Karpas-422 (cell line): ENCODE results near the gene SERPINA7. TPM values are rescaled to one million over a fixed set of nuclear protein-coding genes. Genes with fewer than 3 reads are reported as not detected.
"Not testable (repeated sequence)": the region's sequence is repeated elsewhere in the genome, so short reads cannot be mapped to it uniquely, and the experiment has no call there.

Experiments
- DNase-seq: peaks from one replicate; pipeline ENCODE4 v3.0.0-alpha.2; 2015
- H2AFZ ChIP-seq: fragments of 200-600 bp; sonication (generic); 2 replicates; pipeline ENCODE4 v1.6.1; 2014; ENCODE audit warnings: antibody characterized with exemption, low read length, mixed read lengths
- H3K27ac ChIP-seq: fragments of 200-600 bp; sonication (generic); 2 replicates; pipeline ENCODE4 v1.5.1; 2014; ENCODE audit warnings: mild to moderate bottlenecking, low read length, moderate library complexity
- H3K27me3 ChIP-seq: fragments of 200-600 bp; sonication (generic); 2 replicates; pipeline ENCODE4 v1.6.1; 2014; ENCODE audit warnings: low read length, mixed read lengths
- H3K36me3 ChIP-seq: fragments of 200-600 bp; sonication (generic); 2 replicates; pipeline ENCODE4 v1.6.1; 2014; ENCODE audit warnings: low read length, mixed read lengths; ENCODE audit not compliant: insufficient read depth
- H3K4me1 ChIP-seq: fragments of 200-600 bp; sonication (generic); 2 replicates; pipeline ENCODE4 v1.6.1; 2014; ENCODE audit warnings: mild to moderate bottlenecking, low read length, mixed read lengths
- H3K4me2 ChIP-seq: fragments of 200-600 bp; sonication (generic); 2 replicates; pipeline ENCODE4 v1.6.1; 2014; ENCODE audit warnings: low read length, low read depth, mild to moderate bottlenecking; ENCODE audit not compliant: poor library complexity, severe bottlenecking
- H3K4me3 ChIP-seq: fragments of 200-600 bp; sonication (generic); 2 replicates; pipeline ENCODE4 v1.5.1; 2014; ENCODE audit warnings: mild to moderate bottlenecking, antibody characterized with exemption, low read length, mixed read lengths
- H3K79me2 ChIP-seq: fragments of 200-600 bp; sonication (generic); 2 replicates; pipeline ENCODE4 v1.6.1; 2014; ENCODE audit warnings: mild to moderate bottlenecking, low read length, mixed read lengths
- H3K9ac ChIP-seq: fragments of 200-600 bp; sonication (generic); 2 replicates; pipeline ENCODE4 v1.6.0; 2014; ENCODE audit warnings: low read length
- H3K9me2 ChIP-seq: fragments of 200-600 bp; sonication (generic), shearing (Covaris generic); replicated peaks from 2 replicates; pipeline ENCODE4 v1.6.0; 2014; ENCODE audit warnings: mild to moderate bottlenecking, low read length, moderate library complexity; ENCODE audit not compliant: insufficient read depth
- H3K9me3 ChIP-seq: fragments of 300-700, 200-600 bp; sonication (generic); 2 replicates; pipeline ENCODE4 v1.6.1; 2014; ENCODE audit warnings: low read length, mixed read lengths
- H4K20me1 ChIP-seq: fragments of 200-600 bp; sonication (generic); 2 replicates; pipeline ENCODE4 v1.6.1; 2014; ENCODE audit warnings: mild to moderate bottlenecking, antibody characterized with exemption, low read length, low read depth; ENCODE audit not compliant: insufficient read depth
- total RNA-seq: library from RNA; depleted of rRNA; stranded (reverse); fragments of >200 nt; shearing (Covaris generic); gene quantifications from 2 replicates; pipeline ENCODE4 v1.2.3, GENCODE V29; 2014; ENCODE audit warnings: low replicate concordance; rRNA removed

The SERPINA7 gene
- total RNA-seq, 1 experiment from 2014 or later = not detected

DNA sequence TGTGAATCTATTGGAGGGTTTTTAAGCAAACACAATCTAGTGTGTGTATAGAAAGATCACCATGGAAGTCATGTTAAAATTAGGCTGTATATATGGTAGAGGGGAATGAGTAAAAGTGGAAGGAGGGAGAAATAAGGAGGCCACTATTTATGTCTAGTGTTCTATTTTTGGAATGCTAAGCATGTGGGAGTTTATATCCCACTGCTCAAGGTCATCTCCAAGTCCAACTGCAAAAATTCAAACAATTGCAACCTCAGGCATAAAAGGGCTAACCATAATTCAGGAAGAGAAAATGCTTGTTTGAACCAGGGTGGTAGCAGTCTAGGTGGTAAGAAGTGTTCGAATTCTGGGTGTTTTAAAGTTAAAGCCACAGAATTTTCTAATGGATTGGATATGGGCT lies 39.2 kb downstream of the SERPINA7 start:
- H3K36me3 ChIP-seq = no peaks in the 10 kb centered on the region
- H3K4me3 ChIP-seq = no peak overlapping the region
- H4K20me1 ChIP-seq = no peaks in the 10 kb centered on the region
- H3K27ac ChIP-seq = no peak overlapping the region
- H2AFZ ChIP-seq = no peak overlapping the region
- no peaks in the 10 kb centered on the region for H3K4me1 ChIP-seq
- no peak for DNase-seq
- H3K9ac ChIP-seq = no peak overlapping the region
- no peaks in the 10 kb centered on the region for H3K9me2 ChIP-seq
- no peaks in the 10 kb centered on the region for H3K79me2 ChIP-seq
- H3K4me2 ChIP-seq = no peak overlapping the region
- H3K9me3 ChIP-seq = no peaks in the 10 kb centered on the region
- no peaks in the 10 kb centered on the region for H3K27me3 ChIP-seq

DNA sequence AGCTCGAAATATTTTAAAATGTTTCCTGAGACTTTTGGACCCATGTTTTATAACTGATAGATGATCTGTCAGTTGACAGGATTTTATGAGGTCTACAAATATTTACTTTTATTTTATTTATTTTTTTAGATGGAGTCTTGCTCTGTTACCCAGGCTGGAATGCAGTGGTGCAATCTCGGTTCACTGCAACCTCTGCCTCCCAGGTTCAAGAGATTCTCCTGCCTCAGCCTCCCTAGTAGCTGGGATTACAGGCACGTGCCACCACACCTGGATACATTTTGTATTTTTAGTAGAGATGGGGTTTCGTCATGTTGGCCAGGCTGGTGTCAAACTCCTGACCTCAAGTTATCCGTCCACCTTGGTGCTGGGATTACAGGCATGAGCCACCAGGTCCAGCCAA lies 50.0 kb downstream of the SERPINA7 start:
- H3K9ac ChIP-seq, H3K9me2 ChIP-seq, H4K20me1 ChIP-seq, H3K27me3 ChIP-seq, H3K36me3 ChIP-seq, H3K4me3 ChIP-seq, H3K4me2 ChIP-seq, H3K27ac ChIP-seq, DNase-seq, H3K9me3 ChIP-seq, H2AFZ ChIP-seq, H3K79me2 ChIP-seq, H3K4me1 ChIP-seq: not testable (repeated sequence)

Other genes with a start within 250 kb of the SERPINA7 start
- not detected in 2 replicates for gene NRK, start 216.2 kb downstream of the SERPINA7 start, total RNA-seq
- not detected in 2 replicates for gene PWWP3B, start 129.6 kb upstream of the SERPINA7 start, total RNA-seq